HG03571 (cell line): ENCODE measurements around the gene PID1.

Experiments
- ATAC-seq: cut with Tn5 transposase; IDR thresholded peaks from one replicate; pipeline ENCODE4 v1.9.1; 2021; ENCODE audit not compliant: unreplicated experiment

Gene PID1

GRCh38 chr2:229261599-229261998 lies 9.5 kb downstream of the PID1 start:
- ATAC-seq = no peak

DNA sequence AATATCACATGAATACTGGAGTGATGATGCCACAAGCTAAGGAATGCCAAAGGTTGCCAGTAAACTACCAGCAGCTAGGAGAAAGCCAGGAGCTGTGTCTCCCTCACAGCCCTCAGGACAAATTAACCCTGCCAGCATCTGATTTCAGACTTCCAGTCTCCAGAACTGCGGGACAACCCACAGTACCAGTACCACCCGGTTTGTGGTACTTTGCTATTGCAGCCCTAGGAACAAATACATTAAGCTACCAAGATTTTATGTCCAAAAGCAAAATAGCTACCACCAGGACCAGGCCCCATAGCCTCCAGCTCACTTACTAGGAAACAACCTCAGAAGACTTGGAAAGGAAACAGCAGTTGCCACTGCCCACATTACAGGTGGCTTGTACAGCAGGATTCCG lies 10.0 kb downstream of the PID1 start:
- ATAC-seq = no peak

- ATAC-seq = no peak
Observed at GRCh38 chr2:229257985-229258384, 13.1 kb downstream of the PID1 start.

GRCh38 chr2:229256376-229256775 lies 14.7 kb downstream of the PID1 start:
- ATAC-seq = no peak

GRCh38 chr2:229254206-229254605 lies 16.9 kb downstream of the PID1 start:
- no peak for ATAC-seq

GRCh38 chr2:229252996-229253395 lies 18.1 kb downstream of the PID1 start:
- no peak for ATAC-seq

DNA sequence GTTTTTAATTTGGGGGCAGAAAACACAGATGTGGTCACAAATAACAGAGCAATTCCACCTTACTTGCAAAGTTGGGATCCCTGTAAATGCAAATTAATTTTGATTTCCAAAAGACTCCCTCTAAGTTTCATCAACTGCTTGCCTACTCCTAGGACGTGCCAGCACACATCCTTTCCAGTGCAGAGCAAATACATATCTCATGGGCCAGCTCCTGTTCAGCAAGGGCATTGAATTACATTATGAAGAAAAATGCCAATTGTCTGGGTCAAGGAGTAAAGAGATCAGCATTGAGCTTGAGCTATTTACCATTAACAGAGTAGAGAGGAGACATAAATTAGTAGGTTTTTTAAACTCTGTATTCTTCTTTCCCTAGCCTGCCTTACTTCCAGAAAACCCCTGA lies 18.8 kb downstream of the PID1 start:
- ATAC-seq = no peak

DNA sequence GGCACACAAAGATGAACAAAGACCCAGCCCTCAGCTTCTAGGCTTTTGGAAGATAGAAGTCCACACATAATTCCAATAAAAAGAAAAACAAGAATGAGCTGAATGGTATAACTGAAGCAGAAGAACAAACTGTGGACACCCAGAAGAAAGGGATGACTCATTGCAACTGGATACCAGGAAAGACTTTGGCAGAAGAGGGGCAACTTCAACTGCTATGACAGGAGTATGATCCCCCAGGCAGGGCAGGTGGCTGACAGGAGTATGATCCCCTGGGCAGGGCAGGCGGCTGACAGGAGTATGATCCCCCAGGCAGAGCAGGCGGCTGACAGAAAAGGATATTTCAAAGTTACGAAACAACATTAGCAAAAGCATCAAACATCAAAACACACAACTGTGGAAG lies 21.6 kb downstream of the PID1 start:
- no peak for ATAC-seq

GRCh38 chr2:229246334-229246733 lies 24.8 kb downstream of the PID1 start:
- no peak for ATAC-seq

GRCh38 chr2:229244975-229245374 lies 26.1 kb downstream of the PID1 start:
- ATAC-seq = no peak

- no peak for ATAC-seq
Observed at GRCh38 chr2:229243890-229244560, 27.1 kb downstream of the PID1 start.

DNA sequence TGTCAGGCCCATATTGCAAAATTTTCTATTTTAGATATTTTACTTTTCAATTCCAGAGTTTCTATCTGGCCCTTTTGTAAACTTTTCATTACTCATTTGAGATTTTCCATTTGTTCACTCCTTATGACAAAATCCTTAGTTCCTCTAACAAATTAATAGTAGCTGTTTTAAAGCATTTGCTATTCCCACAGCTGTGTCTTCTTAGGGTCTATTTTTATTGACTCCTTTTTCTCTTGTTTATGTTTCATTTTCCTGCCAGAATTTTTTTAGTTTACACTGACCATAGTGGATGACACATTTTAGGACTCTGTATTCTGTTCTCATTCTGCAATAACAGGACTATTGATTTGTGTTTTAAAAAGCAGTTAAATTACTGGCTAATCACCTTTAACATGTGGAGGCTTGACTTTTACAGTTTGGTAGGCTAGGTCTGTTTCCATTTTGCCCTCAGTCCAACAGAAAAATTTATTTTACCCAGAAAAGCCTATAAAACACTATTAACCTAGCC lies 30.0 kb downstream of the PID1 start:
- ATAC-seq = no peak

GRCh38 chr2:229239021-229239420 lies 32.1 kb downstream of the PID1 start:
- ATAC-seq = no peak

DNA sequence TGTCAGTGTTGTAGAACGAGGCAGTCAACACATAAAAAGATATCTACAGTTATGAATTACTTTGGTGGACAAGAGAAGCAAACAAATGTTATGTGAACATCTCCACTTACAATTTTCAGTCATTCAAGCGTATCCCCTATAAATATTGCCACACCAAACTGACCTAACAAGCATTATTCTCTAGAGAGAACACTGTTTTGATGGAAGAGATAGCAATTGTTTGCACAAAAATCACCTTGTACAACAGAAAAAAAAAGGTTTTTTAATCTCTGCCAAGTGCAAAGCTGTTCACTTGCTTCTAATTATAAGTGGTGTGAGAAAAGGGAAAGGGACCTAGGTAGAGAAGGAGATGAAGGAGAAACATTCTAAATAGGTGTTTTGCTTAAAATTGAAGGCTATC lies 33.8 kb downstream of the PID1 start:
- ATAC-seq = no peak

GRCh38 chr2:229235131-229235914 lies 35.8 kb downstream of the PID1 start:
- ATAC-seq = no peak

- ATAC-seq = no peak
Observed at GRCh38 chr2:229231885-229232284, 39.2 kb downstream of the PID1 start.

GRCh38 chr2:229231328-229231868 lies 39.7 kb downstream of the PID1 start:
- ATAC-seq = no peak

DNA sequence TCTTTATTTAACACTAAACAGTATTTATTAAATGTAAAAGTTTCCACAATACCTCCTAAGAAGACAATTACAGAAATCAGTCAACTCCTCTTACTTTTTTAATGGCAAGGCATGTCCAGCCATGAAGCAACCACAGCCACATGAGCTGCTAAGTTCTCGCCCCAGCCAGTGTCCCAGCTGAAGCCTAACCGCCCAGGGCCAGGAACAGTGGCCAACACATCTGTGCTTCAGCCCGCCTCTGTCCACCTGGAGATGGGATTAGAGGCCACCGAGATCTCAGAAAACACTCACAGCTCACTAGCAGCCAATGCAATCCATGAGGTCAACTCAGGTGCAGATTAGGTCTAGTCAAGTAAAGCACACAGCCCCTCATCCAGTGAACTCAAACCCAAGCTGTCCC lies 40.2 kb downstream of the PID1 start:
- no peak for ATAC-seq

- no peak for ATAC-seq
Observed at GRCh38 chr2:229230256-229230655, 40.8 kb downstream of the PID1 start.

DNA sequence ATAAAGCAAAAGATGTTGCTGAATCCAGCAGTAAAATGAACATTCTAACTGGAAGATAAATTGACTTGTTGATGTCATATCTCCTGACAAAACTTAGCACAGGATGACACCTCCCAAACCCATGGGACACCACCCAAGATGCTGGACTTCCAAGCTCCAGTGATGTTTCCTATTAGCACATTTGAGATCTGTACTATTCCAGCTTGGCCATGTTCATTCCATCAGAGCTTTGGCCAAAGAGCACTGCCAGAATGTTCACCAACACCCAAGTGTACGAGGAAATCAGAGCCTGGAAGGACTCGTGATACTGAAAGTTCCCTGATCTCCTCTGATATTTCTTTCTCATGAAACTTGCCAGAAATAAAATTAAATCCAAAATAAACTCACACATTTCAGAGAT lies 44.7 kb downstream of the PID1 start:
- ATAC-seq = no peak

DNA sequence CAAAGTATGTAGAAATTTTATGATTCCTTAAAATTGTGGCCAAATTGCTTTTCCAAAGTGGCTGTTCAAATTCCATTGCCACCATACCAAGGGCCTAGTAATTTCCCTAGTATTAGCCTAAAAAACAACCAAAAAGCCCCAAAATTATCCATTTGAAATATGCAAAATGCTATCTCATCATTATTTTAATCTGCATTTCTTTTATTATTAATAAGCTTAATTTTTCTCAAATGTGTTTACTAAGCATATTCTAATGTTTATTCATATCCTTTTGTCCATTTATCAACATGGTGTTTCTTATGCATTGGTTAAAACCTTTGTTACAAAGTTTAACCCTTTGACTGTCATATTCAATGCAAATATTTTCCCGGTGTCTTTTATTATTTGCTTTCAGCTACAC lies 48.0 kb downstream of the PID1 start:
- no peak for ATAC-seq

DNA sequence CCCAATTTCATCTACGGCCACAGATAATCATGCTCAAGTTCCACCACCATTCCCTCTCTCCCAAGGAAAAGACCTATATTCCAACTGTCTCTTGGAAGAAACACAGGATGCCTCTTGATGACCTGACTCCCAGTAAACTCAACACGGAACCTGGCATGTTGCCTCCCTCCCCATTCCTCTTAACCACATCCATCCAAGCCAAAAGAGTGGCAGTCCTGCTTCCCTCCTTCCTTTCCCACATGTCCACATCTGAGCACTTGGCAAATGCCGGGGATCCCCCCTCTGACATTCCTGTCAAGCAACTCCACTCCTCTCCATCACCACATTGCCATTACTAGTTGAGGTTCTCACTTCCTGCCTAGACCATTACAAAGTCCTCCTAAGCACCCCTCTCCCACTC lies 49.4 kb downstream of the PID1 start:
- no peak for ATAC-seq
